HG03469 (cell line): Measurements from ENCODE around the gene SLIT3.

Source experiments
- ATAC-seq: cut with Tn5 transposase; IDR thresholded peaks from one replicate; pipeline ENCODE4 v1.9.1; 2021; ENCODE audit warnings: mild to moderate bottlenecking, moderate library complexity, moderate number of reproducible peaks; ENCODE audit not compliant: unreplicated experiment

SLIT3 gene

DNA sequence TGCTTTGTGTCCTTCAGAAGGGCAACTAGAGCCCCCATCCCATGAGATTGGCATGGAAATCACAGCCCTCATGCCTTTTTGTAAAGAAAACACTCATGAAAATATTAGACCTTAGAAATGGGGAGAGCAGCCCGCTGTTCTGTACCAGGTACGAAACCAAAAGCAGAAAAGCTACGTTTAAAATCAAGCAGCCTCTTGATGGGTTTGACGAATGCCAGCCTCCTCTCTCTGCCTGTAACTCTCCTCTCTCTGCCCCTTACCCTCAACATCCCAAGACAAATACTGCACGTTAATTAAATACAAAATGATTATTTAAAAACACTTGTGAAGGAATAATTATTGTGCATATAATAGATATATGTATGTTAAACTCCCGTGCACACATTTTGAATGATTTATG lies 390.1 kb downstream of the SLIT3 start:
- ATAC-seq: no peak

DNA sequence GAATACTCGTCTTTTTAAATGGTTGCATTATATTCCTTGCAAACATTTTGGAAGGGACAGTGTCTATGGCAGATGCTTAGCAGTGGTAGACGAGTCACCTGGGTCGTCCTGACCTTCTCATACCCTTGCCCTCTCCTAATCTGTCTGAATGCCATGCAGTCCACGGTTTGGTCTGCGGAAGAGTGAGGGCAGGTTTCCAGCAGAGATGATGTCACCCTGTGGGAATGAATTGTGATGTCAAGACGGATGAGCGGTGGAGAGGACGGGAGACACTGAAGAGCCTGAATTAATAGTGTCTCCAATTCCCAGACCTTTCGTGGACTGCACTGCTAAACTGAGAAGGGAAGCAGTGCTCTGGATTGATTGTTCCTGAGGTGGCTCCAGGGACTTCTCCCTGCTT lies 392.7 kb downstream of the SLIT3 start:
- ATAC-seq: no peak

DNA sequence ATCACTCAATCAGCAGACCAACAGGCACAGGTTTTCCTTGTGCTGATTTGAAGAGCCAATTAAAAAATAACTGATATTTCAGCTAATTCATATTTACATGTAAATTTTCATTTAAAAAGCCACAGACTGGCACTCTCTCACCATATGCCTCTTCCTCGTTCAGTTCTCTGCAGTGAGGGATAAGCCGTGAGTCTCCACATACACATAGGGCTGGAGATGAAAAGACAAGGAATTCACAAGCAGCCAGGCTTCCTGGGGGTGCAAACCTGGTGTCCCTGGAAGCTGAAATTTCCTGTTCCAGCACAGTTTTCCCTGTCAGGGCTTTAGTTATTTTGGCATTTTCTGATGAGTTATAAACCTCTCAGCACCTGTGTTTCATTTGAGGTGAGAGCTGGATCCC lies 397.9 kb downstream of the SLIT3 start:
- ATAC-seq: no peak

DNA sequence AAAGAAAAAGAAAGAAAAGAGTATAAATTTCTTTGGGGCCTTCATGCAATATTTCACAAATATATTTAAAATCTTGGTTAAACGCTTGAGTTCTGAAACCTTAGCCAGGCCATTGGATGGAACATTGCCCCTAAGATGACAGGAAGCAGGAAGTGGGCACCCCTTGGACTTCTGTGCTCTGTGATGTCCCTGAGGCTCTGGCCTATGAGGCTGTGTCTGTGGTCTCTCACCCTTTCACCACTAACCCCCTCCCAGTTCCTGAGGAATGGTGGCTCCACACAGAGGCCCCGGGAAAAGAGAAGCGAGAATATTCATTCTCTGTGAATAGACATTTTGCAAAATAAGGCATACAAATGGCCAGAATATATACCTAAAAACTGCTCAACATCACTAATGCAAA lies 401.3 kb downstream of the SLIT3 start:
- ATAC-seq: no peak

DNA sequence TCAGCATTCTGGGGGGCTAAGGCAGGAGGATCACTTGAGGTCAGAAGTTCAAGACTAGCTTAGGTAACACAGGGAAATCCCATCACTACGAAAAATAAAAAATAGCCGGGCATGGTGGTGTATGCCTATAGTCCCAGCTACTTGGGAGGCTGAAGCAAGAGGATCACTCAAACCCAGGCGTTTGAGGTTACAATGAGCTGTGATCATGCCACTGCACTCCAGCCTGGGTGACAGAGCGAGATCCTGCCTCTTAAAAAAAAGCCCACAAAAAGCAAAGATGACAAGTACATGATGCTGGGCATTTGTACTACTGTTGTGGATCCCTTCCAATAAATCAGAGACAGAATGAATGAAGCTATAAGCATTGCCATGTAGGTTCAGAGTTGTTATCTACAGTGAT lies 401.7 kb downstream of the SLIT3 start:
- ATAC-seq: no peak

DNA sequence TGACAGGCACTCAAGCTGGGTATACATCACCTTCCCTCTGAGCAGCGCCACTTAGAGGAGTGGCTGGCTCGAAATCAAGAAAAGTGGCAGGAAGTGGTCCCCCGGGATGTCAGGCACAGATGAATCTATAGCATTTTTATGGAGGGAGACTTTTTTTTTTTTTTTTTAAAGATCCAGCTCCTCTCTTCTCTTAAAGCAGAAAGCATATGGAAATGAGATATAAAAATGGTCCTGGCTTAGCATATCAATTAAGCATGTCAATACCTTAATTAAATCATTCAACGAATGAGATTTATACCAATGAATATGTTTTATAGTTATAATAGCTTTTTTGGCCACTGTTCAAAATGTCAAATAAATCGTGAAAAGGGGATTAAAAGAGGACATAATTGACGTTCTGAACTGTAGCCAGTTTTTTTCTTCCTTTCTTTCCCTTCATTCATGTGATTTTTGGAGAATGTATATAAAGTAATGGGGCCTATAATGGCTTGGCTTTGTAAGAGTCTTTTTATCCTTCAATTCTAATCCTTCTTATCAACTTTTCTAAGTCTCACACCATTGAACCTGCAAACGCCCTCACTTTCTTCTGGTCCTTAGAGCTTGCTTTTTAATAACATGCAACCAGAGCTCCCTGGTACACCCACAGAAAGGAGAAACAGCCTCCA lies 402.6 kb downstream of the SLIT3 start:
- ATAC-seq: no peak

DNA sequence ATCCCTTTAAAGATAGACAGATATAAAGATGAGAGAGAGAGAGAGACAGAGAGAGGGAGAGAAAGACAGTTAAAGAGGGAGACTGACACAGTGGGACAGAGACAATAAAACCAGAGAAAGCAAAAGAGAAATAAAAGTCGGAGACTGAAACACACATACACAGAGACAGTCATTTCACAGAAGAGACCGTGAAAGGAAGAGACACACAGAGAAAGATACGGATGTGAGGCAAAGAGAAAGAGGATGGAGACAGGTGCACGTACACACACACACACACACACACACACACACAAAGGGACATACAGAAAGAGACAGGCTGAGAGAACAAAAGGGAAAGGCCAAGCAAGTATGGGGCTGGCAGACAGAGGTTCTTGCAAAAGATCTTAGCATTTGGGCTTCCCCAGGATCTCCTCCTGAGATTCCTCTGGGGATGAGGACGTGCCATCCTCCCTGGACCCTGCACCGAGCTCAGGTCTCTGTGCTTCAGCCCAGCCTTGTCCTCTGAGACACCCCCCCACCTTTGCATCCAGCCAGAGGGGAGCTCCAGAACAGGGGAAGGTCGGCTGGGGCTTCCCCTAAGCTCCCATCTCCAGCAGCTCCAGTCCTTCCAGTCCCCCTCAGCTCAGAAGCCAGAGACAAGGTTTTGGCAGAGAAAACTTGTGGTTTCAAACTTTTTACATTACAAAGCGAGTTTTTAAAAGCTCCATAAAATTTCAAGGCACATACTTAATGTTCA lies 403.4 kb downstream of the SLIT3 start:
- no peak for ATAC-seq

DNA sequence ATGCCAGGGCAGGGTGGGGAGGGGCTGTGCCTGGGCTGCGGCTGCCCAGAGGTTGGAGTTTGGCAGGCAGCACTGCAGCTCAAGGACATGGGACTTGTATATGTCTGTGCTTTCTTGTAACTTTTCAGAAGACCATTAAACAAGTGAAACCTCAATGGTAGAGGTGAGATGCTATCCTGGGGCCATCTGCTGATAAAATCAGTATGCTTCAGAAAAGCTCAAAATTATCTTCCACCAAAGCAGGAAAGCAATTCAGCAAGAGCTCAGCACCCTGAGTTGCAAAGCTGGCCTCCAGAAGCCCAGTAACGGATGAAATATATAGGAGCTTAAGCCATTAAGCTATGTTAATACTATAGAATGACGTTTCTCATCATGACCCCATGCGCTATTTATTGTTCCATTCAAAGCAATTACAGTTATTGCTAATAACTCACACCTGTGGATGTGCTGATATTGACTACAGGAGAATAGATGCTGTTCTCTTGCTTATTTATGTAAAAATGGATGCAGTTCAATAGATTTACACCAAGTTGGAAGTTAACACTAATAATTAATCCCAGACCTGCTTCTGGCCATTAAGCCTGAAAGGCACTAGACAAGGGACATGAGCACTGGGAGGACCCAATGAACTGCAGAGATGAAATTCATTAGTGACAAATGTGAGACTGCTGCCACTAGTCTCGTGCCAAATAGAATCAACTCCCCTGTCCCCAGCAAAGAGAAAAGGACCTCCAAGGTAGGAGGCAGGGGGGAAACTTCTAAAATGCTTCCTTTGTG lies 405.5 kb downstream of the SLIT3 start:
- no peak for ATAC-seq

DNA sequence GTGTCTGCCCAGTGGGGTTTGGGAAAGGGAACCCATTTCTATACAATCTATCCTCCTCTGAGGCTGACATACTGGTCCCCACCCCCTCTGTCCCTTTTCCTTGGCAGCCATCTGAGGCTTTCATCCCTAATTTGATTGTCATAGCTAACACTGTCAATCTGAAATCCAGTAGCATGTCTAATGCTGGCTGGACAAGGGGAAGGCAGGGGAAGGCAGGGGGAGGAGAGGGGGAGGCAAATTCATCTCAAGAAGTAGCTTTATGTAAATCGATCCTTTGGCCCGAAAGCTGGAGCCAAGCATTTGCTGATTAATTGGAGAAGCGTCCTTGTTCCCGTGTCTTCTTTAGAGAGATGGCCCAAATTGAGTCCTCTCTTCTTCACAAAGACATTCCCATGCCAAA lies 407.7 kb downstream of the SLIT3 start:
- ATAC-seq: no peak

DNA sequence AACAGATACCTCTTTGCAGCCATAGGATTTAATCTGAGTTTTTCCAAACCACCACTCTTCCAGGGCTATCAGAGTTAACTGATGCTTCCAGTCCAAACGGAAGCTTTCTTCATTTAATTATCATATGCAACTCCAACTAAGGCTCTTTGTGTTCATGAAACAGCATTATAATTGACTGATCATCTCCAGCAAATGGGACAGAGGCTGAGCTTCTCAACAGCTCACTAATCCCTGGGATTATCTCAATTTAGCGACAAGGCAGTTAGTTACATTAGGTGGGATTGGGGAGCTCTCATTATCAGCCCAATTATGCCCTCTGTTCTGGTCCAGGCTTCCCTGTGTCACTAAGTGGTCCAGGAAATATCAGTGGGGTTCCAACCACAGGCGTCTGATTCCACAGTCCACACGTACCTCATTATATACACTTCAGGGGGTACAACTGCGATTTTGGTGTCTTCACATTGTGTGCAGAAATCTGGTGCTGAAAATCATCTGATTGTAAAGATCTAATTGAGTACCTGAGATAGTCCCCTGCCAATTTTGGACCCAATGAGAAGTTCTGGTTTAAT lies 408.2 kb downstream of the SLIT3 start:
- ATAC-seq: no peak

DNA sequence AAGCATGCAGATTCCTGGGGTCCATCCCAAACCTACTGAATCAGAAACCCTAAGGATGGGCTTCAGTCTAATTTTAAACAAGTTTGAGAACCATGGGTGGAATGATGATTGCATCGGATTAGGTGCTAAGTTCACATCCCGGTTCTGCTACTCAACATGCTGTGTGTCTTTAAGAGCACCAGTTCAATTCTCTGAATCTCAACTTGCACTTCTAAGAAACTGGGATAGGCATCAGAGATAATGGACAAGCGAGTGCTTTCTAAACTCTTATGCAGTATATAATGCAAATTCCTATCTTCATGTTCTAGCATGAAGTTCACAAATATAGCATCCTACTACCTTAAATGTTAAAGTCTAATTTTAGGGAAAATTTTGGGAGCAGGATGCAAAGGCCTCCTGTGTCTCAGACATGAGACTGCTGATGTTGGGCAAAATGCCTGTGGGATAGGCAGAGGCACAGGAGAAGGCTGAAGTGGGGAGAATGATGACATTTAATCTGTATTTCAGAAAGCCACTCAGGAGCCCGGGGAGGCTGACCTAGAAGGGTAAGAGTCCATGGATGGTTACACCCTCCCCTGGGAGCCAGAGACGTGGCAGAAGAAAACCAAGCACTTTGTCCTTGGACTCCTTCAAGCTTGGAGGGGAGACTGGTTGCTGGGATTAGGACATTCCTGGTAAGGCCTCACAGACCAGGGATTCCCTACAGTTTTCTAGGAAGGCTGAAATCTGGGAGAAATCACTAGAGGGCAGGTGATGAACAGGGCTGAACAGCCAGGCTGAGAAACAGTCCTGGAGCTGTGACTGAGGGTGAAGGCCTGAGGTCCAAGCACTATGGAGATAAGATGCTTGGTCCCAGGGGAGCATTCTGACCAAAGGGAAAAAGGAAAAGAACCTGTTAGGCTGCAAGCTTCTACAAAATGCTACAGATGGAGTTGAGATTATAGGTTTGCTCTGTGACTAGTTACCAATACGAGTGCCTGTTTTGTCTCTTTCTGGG lies 409.8 kb downstream of the SLIT3 start:
- ATAC-seq: no peak

DNA sequence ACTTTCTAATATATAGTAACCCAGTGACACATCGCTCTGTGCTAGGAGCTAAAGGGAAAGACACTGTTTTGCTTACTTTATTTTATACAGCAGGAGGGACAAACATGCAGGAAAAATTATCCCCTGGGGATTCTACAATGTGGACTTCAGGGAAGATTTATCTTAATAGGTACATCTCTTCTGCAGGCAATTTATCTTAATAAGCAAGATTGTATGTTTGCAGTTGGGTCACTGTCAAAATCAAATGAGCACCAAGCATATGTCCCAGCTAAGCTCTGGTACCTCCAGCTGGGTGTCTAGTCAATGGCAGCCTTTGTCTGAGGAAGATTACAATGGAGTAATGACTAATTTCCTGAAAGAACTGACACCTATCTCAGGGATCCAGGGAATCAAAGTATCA lies 411.9 kb downstream of the SLIT3 start:
- ATAC-seq: no peak

DNA sequence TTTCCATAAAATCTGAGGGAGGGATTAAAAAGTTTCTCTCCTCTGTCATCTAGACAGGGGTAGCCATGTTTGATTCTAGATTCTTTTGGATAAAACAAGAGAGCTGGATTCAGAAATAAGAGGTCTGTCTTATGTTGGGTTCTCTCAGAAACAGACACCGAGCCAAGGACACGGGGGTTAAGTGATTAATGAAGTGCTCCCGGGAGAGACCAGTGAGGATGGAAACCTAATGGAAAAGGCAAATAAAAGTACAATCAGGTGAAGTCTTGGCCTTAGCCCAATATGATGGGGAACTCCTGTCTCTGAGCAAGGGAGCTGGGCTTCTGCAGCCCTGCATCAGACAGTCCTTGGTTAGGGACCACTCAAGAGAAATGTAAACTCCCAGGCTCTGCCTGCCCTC lies 413.0 kb downstream of the SLIT3 start:
- ATAC-seq: no peak

DNA sequence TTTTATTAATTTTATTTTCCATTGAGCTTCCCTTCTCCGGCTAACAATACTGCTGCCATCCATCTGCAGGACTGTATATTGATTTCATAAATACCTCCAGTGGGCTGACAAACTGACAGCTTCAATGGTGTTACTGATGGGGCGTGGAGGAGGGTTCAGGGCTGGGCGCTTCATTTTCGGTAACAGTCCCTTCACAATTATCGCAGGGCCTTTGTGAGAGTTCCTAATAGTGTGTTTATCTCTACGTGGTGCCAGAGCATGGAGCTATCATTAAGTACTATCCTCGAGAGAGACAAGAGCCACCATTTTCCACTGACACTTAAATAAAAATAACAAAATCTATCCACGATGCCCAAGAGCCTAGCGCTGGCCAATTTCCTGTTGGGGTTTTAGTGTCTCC lies 414.8 kb downstream of the SLIT3 start:
- no peak for ATAC-seq

DNA sequence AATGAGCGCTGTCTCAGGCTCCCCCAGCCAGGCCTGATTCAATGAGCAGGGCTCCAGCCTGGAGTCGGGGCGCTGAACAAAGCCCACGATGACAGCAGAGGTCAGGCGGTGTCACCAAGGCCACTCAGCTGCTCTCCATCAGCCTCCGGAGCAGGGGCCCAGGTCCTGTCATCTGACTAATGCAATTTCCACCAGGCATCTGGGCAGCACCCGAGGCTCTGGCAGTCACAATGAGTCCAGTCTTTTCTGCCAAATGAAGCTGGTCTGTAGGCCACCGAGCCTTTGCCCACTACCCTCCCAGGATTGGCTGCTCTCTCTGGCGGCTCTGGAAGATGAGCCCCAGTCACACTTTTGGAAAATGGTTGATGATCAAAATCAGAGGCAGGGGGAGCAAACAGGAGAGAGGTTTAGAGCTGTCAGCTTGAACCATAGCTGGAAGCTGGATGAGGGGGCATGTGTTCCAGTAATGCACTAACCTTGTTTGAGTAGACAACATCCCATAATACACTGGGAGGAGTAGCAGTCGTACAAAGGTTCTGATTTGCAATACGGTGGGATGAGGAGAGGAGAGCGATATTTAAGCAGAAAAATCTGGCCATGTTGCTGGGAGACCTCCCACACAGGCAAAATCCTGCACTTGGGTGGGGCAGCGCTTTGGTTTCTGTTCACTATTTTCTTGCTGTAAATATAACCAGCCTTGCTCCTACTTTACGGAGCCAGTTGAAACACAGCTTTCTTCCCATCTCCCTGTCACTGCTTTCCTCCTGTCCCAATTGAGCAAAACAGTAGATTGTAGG lies 415.4 kb downstream of the SLIT3 start:
- no peak for ATAC-seq

DNA sequence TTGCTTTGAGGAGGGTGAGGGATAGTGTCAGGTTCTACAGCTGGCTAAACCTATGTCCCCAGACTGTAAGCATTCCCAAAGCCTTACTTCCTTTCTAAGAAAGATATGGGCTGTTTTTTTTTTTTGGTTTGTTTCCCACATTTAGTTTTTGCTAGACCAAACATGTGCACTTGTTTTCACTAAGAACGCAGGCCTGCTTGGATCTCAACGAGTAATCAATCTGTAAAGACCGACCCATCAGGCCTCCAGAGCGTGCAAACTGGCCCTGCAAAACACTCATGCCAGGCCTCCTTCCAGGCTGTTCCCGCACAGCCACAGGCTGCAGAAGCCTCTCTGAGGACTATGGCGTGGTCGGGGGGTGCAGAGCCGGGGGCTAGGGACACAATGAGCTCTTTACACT lies 416.9 kb downstream of the SLIT3 start:
- no peak for ATAC-seq

DNA sequence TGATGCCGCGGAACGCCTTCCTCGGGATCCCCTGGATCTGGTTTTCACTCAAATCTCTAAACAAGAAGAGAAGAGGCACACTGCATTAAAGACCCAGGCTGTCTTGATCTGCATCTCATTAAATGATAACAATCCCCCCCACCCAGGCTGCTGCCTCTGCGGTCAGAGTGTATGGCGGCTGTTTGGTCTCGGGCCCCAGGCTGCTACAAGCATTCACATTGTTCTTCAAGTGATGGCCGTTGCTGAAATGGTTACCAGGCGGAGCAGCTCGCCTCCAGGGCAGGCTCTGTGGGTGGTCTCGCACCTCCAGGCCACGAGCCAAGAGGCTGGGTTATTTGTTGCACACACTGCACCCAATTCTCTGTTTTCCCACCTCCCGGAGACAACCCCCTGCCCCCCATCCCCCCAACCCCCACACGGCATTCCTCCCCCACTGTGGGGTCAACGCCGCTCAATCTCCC lies 417.6 kb downstream of the SLIT3 start:
- no peak for ATAC-seq

DNA sequence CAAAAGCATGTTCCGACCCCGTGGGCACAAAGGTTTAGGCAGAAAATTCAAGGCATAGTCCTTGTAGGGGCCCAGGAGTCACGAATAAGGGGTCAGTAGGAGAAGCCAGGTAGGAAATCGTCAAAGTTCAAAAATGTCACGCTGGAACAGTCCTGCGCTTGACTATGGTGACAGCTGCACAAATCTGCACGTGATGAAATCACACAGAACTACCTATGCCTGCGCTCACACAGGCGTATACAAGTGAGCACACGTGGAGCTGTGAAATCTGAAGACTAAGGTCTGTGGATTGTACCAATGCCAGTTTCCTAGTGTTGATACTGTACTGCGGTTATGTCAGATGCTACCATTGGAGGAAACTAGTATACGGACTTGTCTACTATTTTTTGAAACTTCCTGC lies 418.7 kb downstream of the SLIT3 start:
- no peak for ATAC-seq

DNA sequence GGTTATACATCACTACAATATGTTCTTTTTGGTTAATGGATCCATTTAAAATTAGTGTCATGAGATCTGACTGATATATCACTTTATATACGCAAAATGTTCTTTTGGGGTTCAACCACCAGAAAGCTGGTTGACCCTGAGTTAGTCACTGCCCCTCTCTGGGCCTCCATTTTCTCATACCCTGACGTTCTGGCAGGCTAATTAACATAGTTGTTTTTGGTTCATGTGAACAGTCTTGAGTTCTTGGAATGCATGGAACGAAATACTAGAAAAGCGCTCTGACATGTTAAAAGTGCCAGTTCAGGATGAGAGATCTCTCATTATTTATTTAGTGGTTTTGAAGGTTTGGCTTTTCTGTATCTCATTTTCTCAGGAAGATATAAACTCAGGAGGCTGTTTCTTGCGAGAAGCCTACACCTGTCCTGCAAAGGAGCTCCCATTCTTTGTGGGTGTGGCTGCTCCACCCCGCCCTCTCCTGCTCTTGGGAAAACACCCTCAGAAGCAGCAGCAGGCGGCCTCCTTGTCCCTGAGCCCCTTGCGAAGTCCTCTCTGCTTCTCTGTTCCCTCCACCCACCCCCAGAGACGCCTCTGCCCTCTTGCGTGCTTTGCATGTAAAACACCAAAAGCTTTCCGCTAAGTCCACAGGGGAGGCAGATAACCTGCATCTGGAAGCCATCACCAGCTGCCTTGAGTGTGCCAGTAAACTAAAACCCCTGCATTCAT lies 419.4 kb downstream of the SLIT3 start:
- ATAC-seq: no peak
